Endothelial cell of umbilical vein (primary cell): ENCODE results near the gene MAPT. TPM values are rescaled to one million over a fixed set of nuclear protein-coding genes. Genes with fewer than 3 reads are reported as not detected.

ENCODE experiments used
- BruUV-seq: library from RNA; stranded (reverse); fragments of 400-500 nt; replicated peaks from 2 replicates; lab custom pipeline; 2021; lab: Mats Ljungman, UMichigan
- CTCF ChIA-PET: fragments of 300-600, 350-600 bp; sonication (Branson Sonifier 250); formaldehyde crosslinking; loops from one replicate; lab custom pipeline; 2021; ENCODE audit warnings: antibody characterized with exemption, inconsistent platforms; lab: Charles Lee
- POLR2A ChIA-PET: fragments of 300-600, 350-600 bp; sonication (Branson Sonifier 250); formaldehyde crosslinking; loops from one replicate; lab custom pipeline; 2021; ENCODE audit warnings: antibody characterized with exemption, inconsistent platforms; lab: Charles Lee
- DNase-seq: peaks from one replicate; pipeline ENCODE4 v3.0.0-alpha.2; 2011; ENCODE audit warnings: low read depth, low spot score
- FAIRE-seq: peaks from 2 replicates; lab custom pipeline; 2011; peaks lifted over from hg19 to GRCh38; lab: Jason Lieb, UNC
- H2AFZ ChIP-seq: 2 replicates; pipeline ENCODE4 v1.6.0; 2012; ENCODE audit warnings: low read depth, low read length, control low read depth, inconsistent platforms
- H3K27ac ChIP-seq: 2 replicates; pipeline ENCODE4 v1.5.1; 2011; ENCODE audit warnings: low read depth, mild to moderate bottlenecking, control low read depth, low read length, moderate library complexity; ENCODE audit not compliant: insufficient read depth
- H3K27me3 ChIP-seq, 2 experiments: 2 replicates each; pipeline versions ENCODE4 v1.6.0 to v1.6.1; 2011; ENCODE audit warnings: low read length in 2 of 2, mixed read lengths in 1 of 2; ENCODE audit not compliant: control insufficient read depth in 2 of 2, insufficient read depth in 2 of 2
- H3K36me3 ChIP-seq, 2 experiments: 2 replicates in 1 of 2; 3 replicates in 1 of 2; pipeline ENCODE4 v1.5.1; 2011; ENCODE audit warnings: low read length in 2 of 2, mild to moderate bottlenecking in 1 of 2, moderate library complexity in 1 of 2; ENCODE audit not compliant: control insufficient read depth in 2 of 2, insufficient read depth in 2 of 2; ENCODE audit errors: extremely low read depth in 1 of 2
- H3K4me1 ChIP-seq: 3 replicates; pipeline ENCODE4 v1.5.1; 2011; ENCODE audit warnings: mild to moderate bottlenecking, low read length; ENCODE audit not compliant: control insufficient read depth, insufficient read depth; ENCODE audit errors: extremely low read depth
- H3K4me2 ChIP-seq: 2 replicates; pipeline ENCODE4 v1.6.1; 2011; ENCODE audit warnings: low read length, control low read depth, mixed read lengths; ENCODE audit not compliant: insufficient read depth
- H3K4me3 ChIP-seq, 3 experiments: fragments of 200-600 bp in 1 of 3; sonication (generic), shearing (Covaris generic) in 1 of 3; replicated peaks in 1 of 3; 2 replicates each; pipeline ENCODE4 v1.5.1; 2011 to 2016; ENCODE audit warnings: control low read depth in 3 of 3, low read length in 3 of 3, mild to moderate bottlenecking in 2 of 3, inconsistent platforms in 1 of 3, low read depth in 1 of 3, moderate library complexity in 1 of 3; ENCODE audit not compliant: insufficient read depth in 1 of 3
- H3K79me2 ChIP-seq: 2 replicates; pipeline ENCODE4 v1.6.0; 2012; ENCODE audit warnings: low read length, inconsistent platforms; ENCODE audit not compliant: control insufficient read depth, insufficient read depth
- H3K9ac ChIP-seq: replicated peaks from 2 replicates; pipeline ENCODE3; 2011; ENCODE audit warnings: low read length, control low read depth; ENCODE audit not compliant: insufficient read depth; ENCODE audit errors: extremely low read depth
- H3K9me1 ChIP-seq: replicated peaks from 3 replicates; pipeline ENCODE4 v1.6.0; 2011; ENCODE audit warnings: mild to moderate bottlenecking, low read length; ENCODE audit not compliant: control insufficient read depth, insufficient read depth; ENCODE audit errors: extremely low read depth
- H3K9me3 ChIP-seq: replicated peaks from 2 replicates; pipeline ENCODE4 v1.5.1; 2012; ENCODE audit warnings: low read length, inconsistent platforms; ENCODE audit not compliant: control insufficient read depth, insufficient read depth
- H4K20me1 ChIP-seq: replicated peaks from 2 replicates; pipeline ENCODE3; 2011; ENCODE audit warnings: mild to moderate bottlenecking, low read length; ENCODE audit not compliant: control insufficient read depth, insufficient read depth; ENCODE audit errors: extremely low read depth
- EZH2 ChIP-seq: IDR thresholded peaks from 2 replicates; pipeline ENCODE4 v1.6.1; 2012; ENCODE audit warnings: borderline replicate concordance, low read depth, mild to moderate bottlenecking, moderate library complexity, low read length, inconsistent platforms; ENCODE audit not compliant: severe bottlenecking
- GATA2 ChIP-seq: IDR thresholded peaks from 2 replicates; pipeline ENCODE4 v1.7.0; 2011; ENCODE audit warnings: low read depth, mild to moderate bottlenecking, moderate library complexity, mixed read lengths, low read length; ENCODE audit not compliant: insufficient read length, insufficient read depth
- JUN ChIP-seq: IDR thresholded peaks from 2 replicates; pipeline ENCODE4 v1.6.1; 2011; ENCODE audit warnings: borderline replicate concordance, low read depth; ENCODE audit not compliant: insufficient read length, insufficient read depth
- MAX ChIP-seq: IDR thresholded peaks from 2 replicates; pipeline ENCODE4 v1.6.1; 2011; ENCODE audit not compliant: insufficient read depth, insufficient read length
- dilution Hi-C: fragments of 300-500 bp; cut with MboI; formaldehyde crosslinking; loops from one replicate; pipeline ENCODE4 v1.15.0; 2019; ENCODE audit warnings: low sequenced_read_pairs; ENCODE audit not compliant: extremely low pct_ligation_motif_present
- intact Hi-C: fragments of 100-400 bp; cut with micrococcal nuclease; formaldehyde crosslinking; loops from one replicate; pipeline ENCODE4 v1.10.0; 2022
- polyA plus RNA-seq, 4 experiments: library from polyadenylated mRNA; depleted of rRNA in 3 of 4; stranded (reverse) in 3 of 4; unstranded in 1 of 4; fragments of >200 nt; gene quantifications; 2 replicates each; pipeline versions ENCODE4 v1.2.1 to v1.2.3, GENCODE V29; 2011 to 2012; ENCODE audit warnings: missing spikeins in 1 of 4
- total RNA-seq: library from RNA; stranded (reverse); gene quantifications from 2 replicates; pipeline ENCODE4 v1.2.3, GENCODE V29; 2021
- TF ChIP-seq, protein P1 (sequence below), 2 donors: IDR thresholded peaks; 1 replicate in 1 of 2; 2 replicates in 1 of 2; pipeline ENCODE4 v1.5.1; 2011; ENCODE audit warnings: low read length in 2 of 2, mild to moderate bottlenecking in 2 of 2, moderate library complexity in 2 of 2, control low read depth in 1 of 2, inconsistent platforms in 1 of 2, low read depth in 1 of 2; ENCODE audit not compliant: insufficient read depth in 1 of 2; ENCODE audit errors: extremely low read depth in 1 of 2

The MAPT gene
- total and polyA plus RNA-seq, 2 donors (not counting 3 experiments of a cell fraction or from before 2014, with no cell fraction given), result 0.04 to 0.51 TPM

- dilution Hi-C loops, result no loop called here
- no peaks in the 10 kb centered on the region for H3K27me3 ChIP-seq
- no peaks in the 10 kb centered on the region for H3K9me1 ChIP-seq
- TF ChIP-seq EZH2 (no peak), MAX (no peak), JUN (no peak), GATA2 (no peak)
- TF ChIP-seq, protein P1, sequence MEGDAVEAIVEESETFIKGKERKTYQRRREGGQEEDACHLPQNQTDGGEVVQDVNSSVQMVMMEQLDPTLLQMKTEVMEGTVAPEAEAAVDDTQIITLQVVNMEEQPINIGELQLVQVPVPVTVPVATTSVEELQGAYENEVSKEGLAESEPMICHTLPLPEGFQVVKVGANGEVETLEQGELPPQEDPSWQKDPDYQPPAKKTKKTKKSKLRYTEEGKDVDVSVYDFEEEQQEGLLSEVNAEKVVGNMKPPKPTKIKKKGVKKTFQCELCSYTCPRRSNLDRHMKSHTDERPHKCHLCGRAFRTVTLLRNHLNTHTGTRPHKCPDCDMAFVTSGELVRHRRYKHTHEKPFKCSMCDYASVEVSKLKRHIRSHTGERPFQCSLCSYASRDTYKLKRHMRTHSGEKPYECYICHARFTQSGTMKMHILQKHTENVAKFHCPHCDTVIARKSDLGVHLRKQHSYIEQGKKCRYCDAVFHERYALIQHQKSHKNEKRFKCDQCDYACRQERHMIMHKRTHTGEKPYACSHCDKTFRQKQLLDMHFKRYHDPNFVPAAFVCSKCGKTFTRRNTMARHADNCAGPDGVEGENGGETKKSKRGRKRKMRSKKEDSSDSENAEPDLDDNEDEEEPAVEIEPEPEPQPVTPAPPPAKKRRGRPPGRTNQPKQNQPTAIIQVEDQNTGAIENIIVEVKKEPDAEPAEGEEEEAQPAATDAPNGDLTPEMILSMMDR (IDR thresholded peaks at IDR 0.05; ENCODE audit: extremely low read depth in 1 of 2, insufficient read depth in 1 of 2, low read depth in 1 of 2, low read length in 2 of 2), result no peak
- intact Hi-C loops, result no loop called here
- DNase-seq, result no peak
- H3K4me2 ChIP-seq, result no peak overlapping the region
- no peak overlapping the region for H3K27ac ChIP-seq
- CTCF ChIA-PET, result interaction anchor here (1.4 to 2.4 kb wide), 3 partner anchors 8 to 157 kb away, joined by 3 to 15 read pairs (median 5); partner anchors contain the start of gene KANSL1
- no peak overlapping the region for H2AFZ ChIP-seq
- H3K36me3 ChIP-seq, result peaks cover 29 to 45% of the 10 kb centered on the region in 2 experiments
- no peaks in the 10 kb centered on the region for H3K4me1 ChIP-seq
- H3K9ac ChIP-seq, result no peak overlapping the region
- no peak for FAIRE-seq
- H3K9me3 ChIP-seq, result no peaks in the 10 kb centered on the region
- no TSS peak for BruUV-seq
- no peaks in the 10 kb centered on the region for H3K79me2 ChIP-seq
- POLR2A ChIA-PET, result no interaction called here
- no peaks in the 10 kb centered on the region for H4K20me1 ChIP-seq
- H3K4me3 ChIP-seq, result no peak overlapping the region
Observed at GRCh38 chr17:46036491-46036890, 142.1 kb downstream of the MAPT start.
